A673 (cell line): Measurements from ENCODE around the gene RSBN1. TPM values are rescaled to one million over a fixed set of nuclear protein-coding genes. Genes with fewer than 3 reads are reported as not detected.

ENCODE experiments used
- BruUV-seq: library from RNA; stranded (reverse); fragments of 400-500 nt; replicated peaks from 2 replicates; lab custom pipeline; 2021; lab: Mats Ljungman, UMichigan
- CTCF ChIA-PET: fragments of 300-600 bp; sonication (Branson Sonifier 250); formaldehyde crosslinking; loops from one replicate; lab custom pipeline; 2022; ENCODE audit warnings: antibody characterized with exemption; lab: Charles Lee
- POLR2A ChIA-PET: fragments of 300-600 bp; sonication (Branson Sonifier 250); formaldehyde crosslinking; loops from one replicate; lab custom pipeline; 2022; ENCODE audit warnings: antibody characterized with exemption; ENCODE audit not compliant: low non-redundant PET; lab: Charles Lee
- DNase-seq: peaks from one replicate; pipeline ENCODE4 v3.0.0-alpha.2; 2015; ENCODE audit warnings: low spot score
- H3K27ac ChIP-seq: fragments of 200-600 bp; sonication (generic); 2 replicates; pipeline ENCODE4 v1.5.1; 2016; ENCODE audit warnings: mixed run types, low read depth, mild to moderate bottlenecking, mixed read lengths, antibody characterized with exemption, low read length; ENCODE audit not compliant: poor library complexity, severe bottlenecking
- H3K27me3 ChIP-seq: fragments of 200-600 bp; sonication (generic); replicated peaks from 2 replicates; pipeline ENCODE4 v1.6.1; 2017; ENCODE audit warnings: mixed run types, low read depth, mild to moderate bottlenecking, mixed read lengths, antibody characterized with exemption, low read length; ENCODE audit not compliant: insufficient read depth, poor library complexity
- H3K36me3 ChIP-seq: fragments of 200-600 bp; sonication (generic); 2 replicates; pipeline ENCODE4 v1.6.1; 2016; ENCODE audit warnings: mixed run types, mild to moderate bottlenecking, mixed read lengths, antibody characterized with exemption, low read length; ENCODE audit not compliant: insufficient read depth, poor library complexity, severe bottlenecking
- H3K4me1 ChIP-seq: fragments of 200-600 bp; sonication (generic); 2 replicates; pipeline ENCODE4 v1.6.1; 2017; ENCODE audit warnings: mixed run types, mild to moderate bottlenecking, mixed read lengths, antibody characterized with exemption, low read length; ENCODE audit not compliant: insufficient read depth, poor library complexity, severe bottlenecking
- H3K4me3 ChIP-seq: fragments of 200-600 bp; sonication (generic); 2 replicates; pipeline ENCODE4 v1.5.1; 2016; ENCODE audit warnings: low read depth, mixed run types, mild to moderate bottlenecking, mixed read lengths, low read length; ENCODE audit not compliant: poor library complexity, severe bottlenecking
- H3K9me3 ChIP-seq: fragments of 200-600 bp; sonication (generic); 2 replicates; pipeline ENCODE4 v1.6.1; 2016; ENCODE audit warnings: mixed run types, low read depth, mild to moderate bottlenecking, mixed read lengths, antibody characterized with exemption, low read length; ENCODE audit not compliant: poor library complexity, severe bottlenecking
- CTCF ChIP-seq: fragments of 300-800, 200-600 bp; sonication (generic); conservative IDR thresholded peaks from 2 replicates; pipeline ENCODE4 v1.5.1; 2017; ENCODE audit warnings: low read depth, mild to moderate bottlenecking, antibody characterized with exemption, low read length, moderate library complexity, mixed read lengths
- EZH2 ChIP-seq: fragments of 200-600 bp; sonication (generic); IDR thresholded peaks from 2 replicates; pipeline ENCODE4 v1.6.1; 2017; ENCODE audit warnings: borderline replicate concordance, low read depth, mild to moderate bottlenecking, mixed read lengths, antibody characterized with exemption, low read length; ENCODE audit not compliant: poor library complexity, severe bottlenecking
- intact Hi-C: fragments of 100-400 bp; cut with micrococcal nuclease; formaldehyde crosslinking; loops from one replicate; pipeline ENCODE4 v1.10.0; 2022; ENCODE audit not compliant: unreplicated experiment
- total RNA-seq: library from RNA; stranded (reverse); gene quantifications from 2 replicates; pipeline ENCODE4 v1.2.3, GENCODE V29; 2021

RSBN1 gene
- total RNA-seq, 1 experiment from 2014 or later: 18.3 TPM

GRCh38 chr1:113818578-113818977 lies 6.3 kb upstream of the RSBN1 start:
- TF ChIP-seq CTCF (no peak), EZH2 (no peak)
- intact Hi-C loops: no loop called here
- no peaks in the 10 kb centered on the region for H3K27me3 ChIP-seq
- no TSS peak for BruUV-seq
- H3K4me3 ChIP-seq: no peak overlapping the region
- CTCF ChIA-PET: no interaction called here
- DNase-seq: no peak
- POLR2A ChIA-PET: no interaction called here
- no peaks in the 10 kb centered on the region for H3K36me3 ChIP-seq
- H3K27ac ChIP-seq: no peak overlapping the region
- H3K9me3 ChIP-seq: no peaks in the 10 kb centered on the region
- peaks cover 7% of the 10 kb centered on the region for H3K4me1 ChIP-seq

- no peak for DNase-seq
- ChIA-PET POLR2A (no interaction called here), CTCF (no interaction called here)
- H3K4me3 ChIP-seq: no peak overlapping the region
- intact Hi-C loops: loop anchor here (5.0 kb wide), 1 partner anchor 56 kb away; the partner anchor contains the start of gene PHTF1
- BruUV-seq: no TSS peak
- H3K27ac ChIP-seq: no peak overlapping the region
- no peaks in the 10 kb centered on the region for H3K9me3 ChIP-seq
- H3K4me1 ChIP-seq: peaks cover 17% of the 10 kb centered on the region
- TF ChIP-seq EZH2 (no peak), CTCF (no peak)
- no peaks in the 10 kb centered on the region for H3K36me3 ChIP-seq
- no peaks in the 10 kb centered on the region for H3K27me3 ChIP-seq
Measured at GRCh38 chr1:113813218-113813617, 942 bp upstream of the RSBN1 start.

- ChIA-PET POLR2A (interaction anchor here (0.7 kb wide), 1 partner anchor 795 kb away, joined by 3 read pairs; no protein-coding TSS in a partner anchor), CTCF (no interaction called here)
- TSS peak; percentile 100 for BruUV-seq
- Histone ChIP-seq H3K27ac (peak overlapping the region; percentile 72), H3K4me3 (peak overlapping the region; percentile 87), H3K4me1 (peaks cover 17% of the 10 kb centered on the region), H3K9me3 (no peaks in the 10 kb centered on the region), H3K27me3 (no peaks in the 10 kb centered on the region), H3K36me3 (no peaks in the 10 kb centered on the region)
- TF ChIP-seq CTCF (no peak), EZH2 (no peak)
- DNase-seq: peak; percentile 10
- intact Hi-C loops: loop anchor here (5.0 kb wide), 1 partner anchor 55 kb away; the partner anchor contains the start of gene PHTF1
Measured at GRCh38 chr1:113812661-113813135, 422 bp upstream of the RSBN1 start.
